ENCODE data around the gene RBFOX2. TPM values are rescaled to one million over a fixed set of nuclear protein-coding genes. Genes with fewer than 3 reads are reported as not detected.

Gene RBFOX2
- total RNA-seq, 1 donor from 2014 or later, result 70.0 TPM

DNA sequence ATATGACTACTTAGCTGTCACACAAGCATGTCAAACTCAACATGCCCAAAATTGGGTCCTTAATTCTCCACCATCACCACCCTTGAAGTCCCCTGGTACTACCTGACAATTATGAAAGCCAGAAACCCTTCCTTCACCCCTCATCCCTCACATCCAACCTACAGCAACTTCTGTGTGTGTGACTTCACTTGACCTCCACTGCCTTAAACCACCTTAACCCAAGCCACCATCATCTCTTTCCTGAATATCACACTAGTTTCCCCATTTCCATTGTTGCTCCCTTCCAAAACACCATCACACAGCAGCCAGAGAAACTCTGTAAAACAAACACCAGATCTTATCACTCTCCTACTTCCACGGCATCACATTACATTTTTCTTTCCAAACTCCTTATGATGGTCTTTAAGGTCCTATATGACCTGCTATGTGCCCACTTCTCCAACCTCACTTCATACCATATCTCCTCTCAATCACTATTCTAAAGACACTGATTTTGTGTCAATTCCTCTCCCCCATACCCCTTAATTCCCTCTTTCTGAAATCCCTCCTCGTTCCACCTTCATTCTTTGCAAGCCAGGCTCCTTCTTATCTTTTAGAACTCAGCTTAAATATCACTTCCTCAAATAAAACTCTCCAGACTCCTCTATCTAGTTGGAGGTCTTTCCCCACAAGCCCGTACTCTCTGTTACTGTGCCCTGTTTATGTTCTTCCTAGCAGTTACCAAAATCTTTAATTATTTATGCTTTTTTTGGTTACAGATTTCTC lies 124.9 kb downstream of the RBFOX2 start:
- DNase-seq (ENCODE audit: extremely low spot score in 2 of 2), result no peak
- H3K4me1 ChIP-seq, result peaks cover 54% of the 10 kb centered on the region
- no peak overlapping the region for H3K4me3 ChIP-seq
- no peaks in the 10 kb centered on the region for H3K36me3 ChIP-seq
- intact Hi-C loops (cut with DNase I), result no loop called here
- no peak overlapping the region for H3K27ac ChIP-seq
- TF ChIP-seq CTCF (IDR thresholded peaks at IDR 0.05) (no peak), POLR2A (IDR thresholded peaks at IDR 0.05) (no peak), POLR2AphosphoS5 (IDR thresholded peaks at IDR 0.05; ENCODE audit: insufficient read depth in 1 of 2, low read depth in 1 of 2) (no peak)
- H3K27me3 ChIP-seq, result no peaks in the 10 kb centered on the region
- no peaks in the 10 kb centered on the region for H3K9me3 ChIP-seq

- DNase-seq (ENCODE audit: extremely low spot score in 2 of 2), result no peak
- Histone ChIP-seq H3K27me3 (no peaks in the 10 kb centered on the region), H3K36me3 (no peaks in the 10 kb centered on the region), H3K9me3 (no peaks in the 10 kb centered on the region), H3K27ac (no peak overlapping the region), H3K4me3 (no peak overlapping the region), H3K4me1 (peaks cover 65% of the 10 kb centered on the region)
- TF ChIP-seq POLR2AphosphoS5 (IDR thresholded peaks at IDR 0.05; ENCODE audit: insufficient read depth in 1 of 2, low read depth in 1 of 2) (no peak), POLR2A (IDR thresholded peaks at IDR 0.05) (no peak), CTCF (IDR thresholded peaks at IDR 0.05) (no peak)
- intact Hi-C loops (cut with DNase I), result no loop called here
Measured at GRCh38 chr22:35900483-35901168, 128.0 kb downstream of the RBFOX2 start.

DNA sequence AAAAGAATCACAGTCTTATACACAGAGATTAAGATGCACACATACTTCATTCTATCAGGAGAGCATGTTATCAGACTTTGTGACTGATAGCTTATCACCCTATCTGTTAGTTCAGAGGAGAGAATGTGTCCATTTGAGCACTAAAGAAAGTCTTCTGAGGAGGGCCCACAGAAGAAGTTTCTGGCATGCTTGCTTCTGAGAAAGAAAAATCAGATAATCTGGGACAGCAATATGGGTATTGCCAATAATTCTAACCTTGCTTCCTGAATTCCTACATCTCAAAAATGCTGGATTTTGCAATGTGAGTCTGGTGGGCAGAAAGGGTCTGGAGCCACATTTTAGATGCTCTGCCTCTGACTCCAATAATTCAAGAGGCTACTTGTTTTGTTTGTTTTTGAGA lies 128.9 kb downstream of the RBFOX2 start:
- no peaks in the 10 kb centered on the region for H3K9me3 ChIP-seq
- no peak for DNase-seq (ENCODE audit: extremely low spot score in 2 of 2)
- no peaks in the 10 kb centered on the region for H3K27me3 ChIP-seq
- H3K4me3 ChIP-seq, result no peak overlapping the region
- intact Hi-C loops (cut with DNase I), result no loop called here
- H3K36me3 ChIP-seq, result no peaks in the 10 kb centered on the region
- TF ChIP-seq CTCF (IDR thresholded peaks at IDR 0.05) (no peak), POLR2AphosphoS5 (IDR thresholded peaks at IDR 0.05; ENCODE audit: insufficient read depth in 1 of 2, low read depth in 1 of 2) (no peak), POLR2A (IDR thresholded peaks at IDR 0.05) (no peak)
- no peak overlapping the region for H3K27ac ChIP-seq
- peaks cover 62% of the 10 kb centered on the region for H3K4me1 ChIP-seq

GRCh38 chr22:35896111-35896705 lies 132.4 kb downstream of the RBFOX2 start:
- Histone ChIP-seq H3K27ac (peak overlapping the region; percentile 13), H3K36me3 (no peaks in the 10 kb centered on the region), H3K4me3 (no peak overlapping the region), H3K4me1 (peaks cover 79% of the 10 kb centered on the region), H3K27me3 (no peaks in the 10 kb centered on the region), H3K9me3 (no peaks in the 10 kb centered on the region)
- no peak for DNase-seq (ENCODE audit: extremely low spot score in 2 of 2)
- intact Hi-C loops (cut with DNase I), result no loop called here
- TF ChIP-seq POLR2A (IDR thresholded peaks at IDR 0.05), result no peak
- no peak for TF ChIP-seq POLR2AphosphoS5 (IDR thresholded peaks at IDR 0.05; ENCODE audit: insufficient read depth in 1 of 2, low read depth in 1 of 2)
- TF ChIP-seq CTCF (IDR thresholded peaks at IDR 0.05), result no peak
